Osteoblast (primary cell): Measurements from ENCODE around the gene CYS1. TPM values are rescaled to one million over a fixed set of nuclear protein-coding genes. Genes with fewer than 3 reads are reported as not detected.

Experiments
- DNase-seq: peaks from one replicate; pipeline ENCODE4 v3.0.0; 2011; ENCODE audit warnings: low spot score, mixed read lengths; ENCODE audit not compliant: insufficient read length; ENCODE audit errors: missing footprints
- H2AFZ ChIP-seq: 2 replicates; pipeline ENCODE4 v1.6.0; 2011; ENCODE audit warnings: mild to moderate bottlenecking, low read length
- H3K27ac ChIP-seq: 2 replicates; pipeline ENCODE4 v1.5.1; 2011; ENCODE audit warnings: mild to moderate bottlenecking, low read depth, low read length, moderate library complexity
- H3K27me3 ChIP-seq: 2 replicates; pipeline ENCODE4 v1.6.0; 2012; ENCODE audit warnings: mild to moderate bottlenecking, control low read depth, inconsistent platforms, low read length, moderate library complexity; ENCODE audit not compliant: insufficient read depth
- H3K36me3 ChIP-seq: 2 replicates; pipeline ENCODE4 v1.5.1; 2011; ENCODE audit warnings: mild to moderate bottlenecking, low read length, control low read depth, moderate library complexity; ENCODE audit not compliant: insufficient read depth
- H3K4me1 ChIP-seq: 2 replicates; pipeline ENCODE4 v1.5.1; 2011; ENCODE audit warnings: mild to moderate bottlenecking, low read length, control low read depth, moderate library complexity; ENCODE audit not compliant: insufficient read depth
- H3K4me2 ChIP-seq: 2 replicates; pipeline ENCODE4 v1.6.0; 2011; ENCODE audit warnings: mild to moderate bottlenecking, low read length; ENCODE audit not compliant: insufficient read depth
- H3K4me3 ChIP-seq: fragments of 200-600 bp; sonication (generic); 3 replicates; pipeline ENCODE4 v1.5.1; 2012; ENCODE audit warnings: mild to moderate bottlenecking, low read length, inconsistent platforms; ENCODE audit not compliant: insufficient read depth
- H3K79me2 ChIP-seq: 2 replicates; pipeline ENCODE4 v1.6.0; 2012; ENCODE audit warnings: mild to moderate bottlenecking, low read length, control low read depth, inconsistent platforms; ENCODE audit not compliant: insufficient read depth
- H3K9me3 ChIP-seq: 2 replicates; pipeline ENCODE4 v1.5.1; 2011; ENCODE audit warnings: low read depth, low read length, control low read depth
- H4K20me1 ChIP-seq: 2 replicates; pipeline ENCODE4 v1.6.0; 2012; ENCODE audit warnings: mild to moderate bottlenecking, low read length, control low read depth; ENCODE audit not compliant: insufficient read depth
- CTCF ChIP-seq: IDR thresholded peaks from 2 replicates; pipeline ENCODE4 v1.5.1; 2011; ENCODE audit warnings: mild to moderate bottlenecking, low read depth, low read length, moderate library complexity; ENCODE audit errors: extremely low read depth
- total RNA-seq: library from RNA; depleted of rRNA; stranded (reverse); fragments of >200 nt; gene quantifications from 2 replicates; pipeline ENCODE4 v1.2.3, GENCODE V29; 2012

Gene CYS1
- 0.36 and 1.5 TPM in 2 replicates for total RNA-seq

GRCh38 chr2:10079870-10080535, at the start of gene CYS1:
CYS1 (minus strand) TSS chr2:10080411; CDS start chr2:10080223, 188 bp downstream.
- TF ChIP-seq CTCF: no peak
- H2AFZ ChIP-seq: peak within 1 kb of the TSS; percentile 87
- no peaks in the 10 kb centered on the region for H3K36me3 ChIP-seq
- no peaks in the 10 kb centered on the region for H3K9me3 ChIP-seq
- no peak within 1 kb of the TSS for H3K27ac ChIP-seq
- peak within 1 kb of the TSS; percentile 84 for H3K4me2 ChIP-seq
- peaks cover 66% of the 10 kb centered on the region for H3K27me3 ChIP-seq
- no peaks in the 10 kb centered on the region for H3K79me2 ChIP-seq
- peaks cover 7% of the 10 kb centered on the region for H3K4me1 ChIP-seq
- peak; percentile 92 for DNase-seq
- H3K4me3 ChIP-seq: peak within 1 kb of the TSS; percentile 69
- H4K20me1 ChIP-seq: no peaks in the 10 kb centered on the region

- H3K4me1 ChIP-seq: peaks cover 15% of the 10 kb centered on the region
- H3K79me2 ChIP-seq: peaks cover 14% of the 10 kb centered on the region
- TF ChIP-seq CTCF: no peak
- no peaks in the 10 kb centered on the region for H3K9me3 ChIP-seq
- H3K36me3 ChIP-seq: peaks cover 17% of the 10 kb centered on the region
- no peak overlapping the region for H3K4me2 ChIP-seq
- no peaks in the 10 kb centered on the region for H4K20me1 ChIP-seq
- no peak overlapping the region for H3K27ac ChIP-seq
- DNase-seq: no peak
- H3K4me3 ChIP-seq: no peak overlapping the region
- H3K27me3 ChIP-seq: no peaks in the 10 kb centered on the region
- peak overlapping the region; percentile 19 for H2AFZ ChIP-seq
These were observed 49.3 kb upstream of the CYS1 start for GRCh38 chr2:10129490-10129889.

GRCh38 chr2:10128420-10128819, 48.2 kb upstream of the CYS1 start:
- Histone ChIP-seq H4K20me1 (no peaks in the 10 kb centered on the region), H3K36me3 (peaks cover 17% of the 10 kb centered on the region), H3K9me3 (no peaks in the 10 kb centered on the region), H3K4me3 (no peak overlapping the region), H2AFZ (peak overlapping the region; percentile 8), H3K4me1 (peaks cover 22% of the 10 kb centered on the region), H3K79me2 (peaks cover 15% of the 10 kb centered on the region), H3K4me2 (no peak overlapping the region), H3K27ac (no peak overlapping the region), H3K27me3 (no peaks in the 10 kb centered on the region)
- TF ChIP-seq CTCF: no peak
- no peak for DNase-seq

- H3K4me2 ChIP-seq: no peak overlapping the region
- no peak overlapping the region for H3K27ac ChIP-seq
- H3K79me2 ChIP-seq: peaks cover 25% of the 10 kb centered on the region
- H2AFZ ChIP-seq: no peak overlapping the region
- H3K4me3 ChIP-seq: no peak overlapping the region
- H3K27me3 ChIP-seq: no peaks in the 10 kb centered on the region
- peaks cover 17% of the 10 kb centered on the region for H3K36me3 ChIP-seq
- no peaks in the 10 kb centered on the region for H3K9me3 ChIP-seq
- H4K20me1 ChIP-seq: no peaks in the 10 kb centered on the region
- no peak for DNase-seq
- TF ChIP-seq CTCF: no peak
- peaks cover 33% of the 10 kb centered on the region for H3K4me1 ChIP-seq
These were observed 46.4 kb upstream of the CYS1 start for GRCh38 chr2:10126632-10127026.
